T-cell (primary cell): ENCODE data around the gene ANKRD50. TPM values are rescaled to one million over a fixed set of nuclear protein-coding genes. Genes with fewer than 3 reads are reported as not detected.

ENCODE experiments used
- ATAC-seq, 4 experiments: fragments of 200-7000 bp in 3 of 4; fragments of 150-1000 bp in 1 of 4; cut with Tn5 transposase; replicated peaks in 1 of 4; 1 replicate in 3 of 4; 2 replicates in 1 of 4; pipeline ENCODE4 v1.10.0; 2021; ENCODE audit warnings: moderate library complexity in 3 of 4, mild to moderate bottlenecking in 2 of 4, moderate number of reproducible peaks in 1 of 4
- CTCF ChIA-PET, 2 donors: fragments of 300-600 bp; sonication (Branson Sonifier 250); formaldehyde crosslinking; loops; one replicate each; lab custom pipeline; 2022; ENCODE audit warnings: antibody characterized with exemption in 2 of 2; lab: Charles Lee
- POLR2A ChIA-PET, 2 donors: fragments of 300-600 bp; sonication (Branson Sonifier 250); formaldehyde crosslinking; loops; one replicate each; lab custom pipeline; 2022; ENCODE audit warnings: antibody characterized with exemption in 2 of 2; lab: Charles Lee
- DNase-seq, 35 experiments: peaks; one replicate each; pipeline versions ENCODE4 v3.0.0 to v3.0.0-alpha.2; 2013 to 2023
- H3K27ac ChIP-seq: one replicate; pipeline ENCODE4 v1.5.1; 2013; ENCODE audit warnings: low read length
- H3K27me3 ChIP-seq, 2 experiments: replicated peaks in 1 of 2; 1 replicate in 1 of 2; 2 replicates in 1 of 2; pipeline versions ENCODE4 v1.6.1 to v1.7.0; 2013; ENCODE audit warnings: low read length in 1 of 2, mixed read lengths in 1 of 2; ENCODE audit not compliant: control insufficient read depth in 2 of 2, insufficient read depth in 2 of 2; ENCODE audit errors: extremely low read depth in 1 of 2
- H3K36me3 ChIP-seq, 2 donors: 1 replicate in 1 of 2; 2 replicates in 1 of 2; pipeline versions ENCODE4 v1.6.1 to v1.7.0; 2013; ENCODE audit warnings: low read length in 1 of 2; ENCODE audit not compliant: control insufficient read depth in 2 of 2, insufficient read depth in 1 of 2; ENCODE audit errors: extremely low read depth in 1 of 2
- H3K4me1 ChIP-seq, 2 experiments: 1 replicate in 1 of 2; 2 replicates in 1 of 2; pipeline versions ENCODE4 v1.6.1 to v1.7.0; 2013; ENCODE audit warnings: low read length in 2 of 2, mixed read lengths in 1 of 2; ENCODE audit not compliant: insufficient read depth in 2 of 2, control insufficient read depth in 1 of 2; ENCODE audit errors: extremely low read depth in 1 of 2
- H3K4me3 ChIP-seq, 2 donors: 1 replicate in 1 of 2; 2 replicates in 1 of 2; pipeline versions ENCODE4 v1.5.1 to v1.7.0; 2013; ENCODE audit warnings: mild to moderate bottlenecking in 2 of 2, low read length in 1 of 2, moderate library complexity in 1 of 2; ENCODE audit not compliant: control insufficient read depth in 1 of 2; ENCODE audit errors: extremely low read depth in 1 of 2
- H3K9me3 ChIP-seq: 2 replicates; pipeline ENCODE4 v1.7.0; 2013
- H3K27ac Mint-ChIP-seq, 2 donors: one replicate each; pipeline ENCODE4 v1.8.0; 2020 to 2021; ENCODE audit warnings: mild to moderate bottlenecking in 2 of 2, mixed read lengths in 2 of 2
- H3K27me3 Mint-ChIP-seq, 2 donors: one replicate each; pipeline ENCODE4 v1.8.0; 2021 to 2022; ENCODE audit warnings: mixed read lengths in 2 of 2
- H3K36me3 Mint-ChIP-seq: one replicate; pipeline ENCODE4 v1.8.0; 2021; ENCODE audit warnings: mixed read lengths
- H3K4me1 Mint-ChIP-seq, 3 donors: one replicate each; pipeline ENCODE4 v1.8.0; 2020 to 2022; ENCODE audit warnings: mixed read lengths in 3 of 3, mild to moderate bottlenecking in 1 of 3
- H3K4me3 Mint-ChIP-seq, 3 donors: one replicate each; pipeline ENCODE4 v1.8.0; 2020 to 2022; ENCODE audit warnings: mild to moderate bottlenecking in 3 of 3, mixed read lengths in 3 of 3, moderate library complexity in 3 of 3
- H3K9me3 Mint-ChIP-seq, 3 donors: one replicate each; pipeline ENCODE4 v1.8.0; 2020 to 2022; ENCODE audit warnings: mixed read lengths in 3 of 3
- WGBS: methylation state at CpG from one replicate; pipeline ENCODE4 v1.1.5; 2013; ENCODE audit warnings: missing lambda C conversion rate; ENCODE audit not compliant: insufficient coverage; 5-methylcytosine and 5-hydroxymethylcytosine counted together
- total RNA-seq, 35 experiments: library from RNA in 6 of 35; stranded (reverse) in 6 of 35; fragments of 120-200 nt in 1 of 35; gene quantifications; one replicate each; pipeline versions ENCODE4 v1.2.1 to v1.2.4 and lab custom pipeline; 2013 to 2026

The ANKRD50 gene
- total RNA-seq, 5 donors from 2014 or later (not counting 1 experiment from before 2014, with no cell fraction given) = 0.23 to 0.65 (median 0.41) TPM

DNA sequence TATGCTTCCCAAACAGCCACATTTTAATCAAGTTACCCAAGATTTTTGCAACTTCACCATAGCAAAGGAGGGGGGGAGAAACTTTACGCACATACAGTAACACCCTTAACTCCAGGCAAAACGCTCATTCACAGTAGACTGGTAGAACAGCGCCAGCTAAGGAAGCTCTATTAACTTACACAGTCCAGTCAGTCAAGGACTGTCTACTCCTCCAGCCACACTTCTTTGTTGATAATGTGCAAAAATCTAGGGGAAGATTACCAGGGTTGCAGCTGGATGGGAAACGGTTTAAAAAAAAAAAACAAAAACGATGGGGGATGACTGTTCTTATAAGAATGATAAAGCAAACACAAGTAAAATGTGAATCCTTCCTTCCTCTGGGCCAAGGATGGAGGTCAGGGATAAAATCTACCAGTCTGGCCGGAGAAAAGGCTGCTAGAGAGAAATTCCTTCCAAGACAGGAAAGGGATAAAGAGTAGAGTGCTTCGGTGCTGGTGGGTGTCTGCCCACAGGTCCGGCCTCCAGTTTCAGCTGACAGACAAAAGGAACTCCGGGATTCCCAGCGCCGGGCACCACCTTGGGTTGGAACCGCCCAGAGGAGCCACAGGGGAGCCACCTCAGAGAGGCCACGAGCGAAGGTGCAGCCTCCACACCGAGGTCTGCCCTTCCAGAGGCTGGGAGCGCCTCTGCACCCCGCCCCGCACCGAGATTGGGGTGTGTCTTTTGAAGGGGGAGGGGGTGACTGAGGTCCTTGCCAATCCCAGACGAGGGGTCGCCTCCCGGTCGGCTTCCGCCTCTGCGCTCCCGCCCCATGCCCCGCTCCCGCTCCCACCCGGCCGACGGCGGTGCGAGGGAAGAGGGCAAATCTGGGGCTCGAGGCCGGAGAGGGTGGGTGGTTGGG, 811 bp downstream of the ANKRD50 start:
- Histone ChIP-seq H3K4me3 (peak overlapping the region; percentile 51 to 81), H3K9me3 (no peaks in the 10 kb centered on the region), H3K36me3 (no peaks in the 10 kb centered on the region), H3K4me1 (peaks cover 9 to 17% of the 10 kb centered on the region in 2 experiments), H3K27ac (no peak overlapping the region), H3K27me3 (peaks cover 0 to 12% of the 10 kb centered on the region in 2 experiments)
- DNase-seq (peak in 11 of 35 experiments; percentile 0 to 25 (median 11)), ATAC-seq (peak in 3 of 4 experiments; percentile 8 to 24 (median 20))
- CTCF ChIA-PET = no interaction called here
- WGBS = 3% methylated on average over 27 of the region's 35 CpGs
- H3K9me3 Mint-ChIP-seq = no peaks in the 10 kb centered on the region
- POLR2A ChIA-PET = no interaction called here
- no peak overlapping the region for H3K4me3 Mint-ChIP-seq
- H3K27me3 Mint-ChIP-seq = peaks cover 0 to 10% of the 10 kb centered on the region in 2 donors
- H3K36me3 Mint-ChIP-seq = no peaks in the 10 kb centered on the region
- H3K4me1 Mint-ChIP-seq = peaks cover 7 to 10% (median 7%) of the 10 kb centered on the region in 3 donors
- H3K27ac Mint-ChIP-seq = no peak overlapping the region

- no peak overlapping the region for H3K4me3 ChIP-seq
- 86% methylated on average over 1 of the region's 5 CpGs for WGBS
- H3K4me1 ChIP-seq = peaks cover 9 to 17% of the 10 kb centered on the region in 2 experiments
- Mint-ChIP-seq H3K9me3 (no peaks in the 10 kb centered on the region), H3K4me1 (peaks cover 7 to 10% (median 7%) of the 10 kb centered on the region in 3 donors), H3K36me3 (no peaks in the 10 kb centered on the region), H3K27me3 (peaks cover 0 to 10% of the 10 kb centered on the region in 2 donors), H3K4me3 (no peak overlapping the region), H3K27ac (no peak overlapping the region)
- ATAC-seq (no peak), DNase-seq (peak in 1 of 35 experiments; percentile 7)
- H3K36me3 ChIP-seq = no peaks in the 10 kb centered on the region
- H3K9me3 ChIP-seq = no peaks in the 10 kb centered on the region
- no peak overlapping the region for H3K27ac ChIP-seq
- CTCF ChIA-PET = no interaction called here
- POLR2A ChIA-PET = no interaction called here
- H3K27me3 ChIP-seq = peaks cover 0 to 12% of the 10 kb centered on the region in 2 experiments
Measured at GRCh38 chr4:124710911-124711310, 1.6 kb downstream of the ANKRD50 start.

GRCh38 chr4:124710015-124710741, 2.4 kb downstream of the ANKRD50 start:
- Mint-ChIP-seq H3K27ac (no peak overlapping the region), H3K4me3 (no peak overlapping the region), H3K4me1 (peaks cover 7 to 10% (median 7%) of the 10 kb centered on the region in 3 donors), H3K27me3 (peaks cover 0 to 10% of the 10 kb centered on the region in 2 donors), H3K36me3 (no peaks in the 10 kb centered on the region), H3K9me3 (no peaks in the 10 kb centered on the region)
- peaks cover 9 to 17% of the 10 kb centered on the region in 2 experiments for H3K4me1 ChIP-seq
- H3K27ac ChIP-seq = no peak overlapping the region
- H3K27me3 ChIP-seq = peaks cover 0 to 12% of the 10 kb centered on the region in 2 experiments
- CTCF ChIA-PET = interaction anchor here in 1 of 2 donors (0.6 kb wide), 1 partner anchor 387 kb away, joined by 3 read pairs; no protein-coding TSS in a partner anchor
- ATAC-seq (no peak), DNase-seq (no peak)
- H3K9me3 ChIP-seq = no peaks in the 10 kb centered on the region
- WGBS = 88% methylated on average over 4 of the region's 7 CpGs
- H3K4me3 ChIP-seq = no peak overlapping the region
- POLR2A ChIA-PET = no interaction called here
- H3K36me3 ChIP-seq = no peaks in the 10 kb centered on the region

GRCh38 chr4:124708517-124709300, 3.8 kb downstream of the ANKRD50 start:
- no peak for DNase-seq
- no peaks in the 10 kb centered on the region for H3K9me3 Mint-ChIP-seq
- peaks cover 9 to 17% of the 10 kb centered on the region in 2 experiments for H3K4me1 ChIP-seq
- CTCF ChIA-PET = no interaction called here
- WGBS = no CpG with 5 or more reads among the region's 1 CpG
- peaks cover 7 to 10% (median 7%) of the 10 kb centered on the region in 3 donors for H3K4me1 Mint-ChIP-seq
- no peaks in the 10 kb centered on the region for H3K9me3 ChIP-seq
- peaks cover 0 to 10% of the 10 kb centered on the region in 2 donors for H3K27me3 Mint-ChIP-seq
- ATAC-seq = no peak
- POLR2A ChIA-PET = no interaction called here
- H3K36me3 ChIP-seq = no peaks in the 10 kb centered on the region
- H3K27me3 ChIP-seq = peaks cover 0 to 12% of the 10 kb centered on the region in 2 experiments
- no peak overlapping the region for H3K27ac ChIP-seq
- H3K36me3 Mint-ChIP-seq = no peaks in the 10 kb centered on the region
- H3K4me3 ChIP-seq = no peak overlapping the region
- H3K27ac Mint-ChIP-seq = no peak overlapping the region
- H3K4me3 Mint-ChIP-seq = no peak overlapping the region

- Mint-ChIP-seq H3K27me3 (peaks cover 4 to 7% of the 10 kb centered on the region in 2 donors), H3K4me1 (no peaks in the 10 kb centered on the region), H3K36me3 (no peaks in the 10 kb centered on the region), H3K27ac (no peak overlapping the region), H3K9me3 (no peaks in the 10 kb centered on the region), H3K4me3 (no peak overlapping the region)
- ATAC-seq (no peak), DNase-seq (no peak)
- POLR2A ChIA-PET = interaction anchor here in 1 of 2 donors (0.6 kb wide), 1 partner anchor 469 kb away, joined by 4 read pairs; no protein-coding TSS in a partner anchor
- Histone ChIP-seq H3K9me3 (no peaks in the 10 kb centered on the region), H3K36me3 (no peaks in the 10 kb centered on the region), H3K4me1 (no peaks in the 10 kb centered on the region), H3K27ac (no peak overlapping the region), H3K27me3 (no peaks in the 10 kb centered on the region), H3K4me3 (no peak overlapping the region)
- WGBS = no CpG with 5 or more reads among the region's 2 CpGs
- CTCF ChIA-PET = no interaction called here
Measured at GRCh38 chr4:124705393-124705792, 7.1 kb downstream of the ANKRD50 start.

GRCh38 chr4:124703154-124703553, 9.4 kb downstream of the ANKRD50 start:
- no peaks in the 10 kb centered on the region for H3K9me3 ChIP-seq
- H3K9me3 Mint-ChIP-seq = no peaks in the 10 kb centered on the region
- no peaks in the 10 kb centered on the region for H3K4me1 Mint-ChIP-seq
- no peak overlapping the region for H3K27ac ChIP-seq
- peaks cover 4 to 7% of the 10 kb centered on the region in 2 donors for H3K27me3 Mint-ChIP-seq
- DNase-seq = no peak
- no peaks in the 10 kb centered on the region for H3K36me3 ChIP-seq
- no peak for ATAC-seq
- no peaks in the 10 kb centered on the region for H3K4me1 ChIP-seq
- ChIA-PET CTCF (no interaction called here), POLR2A (no interaction called here)
- 81% methylated on average over 4 of the region's 6 CpGs for WGBS
- H3K36me3 Mint-ChIP-seq = no peaks in the 10 kb centered on the region
- no peak overlapping the region for H3K4me3 Mint-ChIP-seq
- no peak overlapping the region for H3K4me3 ChIP-seq
- H3K27ac Mint-ChIP-seq = no peak overlapping the region
- no peaks in the 10 kb centered on the region for H3K27me3 ChIP-seq
